ENCODE data around the gene MALAT1.

GRCh38 chr11:65530157-65530496, 31.3 kb downstream of the MALAT1 start:
- TF ChIP-seq, protein P1, sequence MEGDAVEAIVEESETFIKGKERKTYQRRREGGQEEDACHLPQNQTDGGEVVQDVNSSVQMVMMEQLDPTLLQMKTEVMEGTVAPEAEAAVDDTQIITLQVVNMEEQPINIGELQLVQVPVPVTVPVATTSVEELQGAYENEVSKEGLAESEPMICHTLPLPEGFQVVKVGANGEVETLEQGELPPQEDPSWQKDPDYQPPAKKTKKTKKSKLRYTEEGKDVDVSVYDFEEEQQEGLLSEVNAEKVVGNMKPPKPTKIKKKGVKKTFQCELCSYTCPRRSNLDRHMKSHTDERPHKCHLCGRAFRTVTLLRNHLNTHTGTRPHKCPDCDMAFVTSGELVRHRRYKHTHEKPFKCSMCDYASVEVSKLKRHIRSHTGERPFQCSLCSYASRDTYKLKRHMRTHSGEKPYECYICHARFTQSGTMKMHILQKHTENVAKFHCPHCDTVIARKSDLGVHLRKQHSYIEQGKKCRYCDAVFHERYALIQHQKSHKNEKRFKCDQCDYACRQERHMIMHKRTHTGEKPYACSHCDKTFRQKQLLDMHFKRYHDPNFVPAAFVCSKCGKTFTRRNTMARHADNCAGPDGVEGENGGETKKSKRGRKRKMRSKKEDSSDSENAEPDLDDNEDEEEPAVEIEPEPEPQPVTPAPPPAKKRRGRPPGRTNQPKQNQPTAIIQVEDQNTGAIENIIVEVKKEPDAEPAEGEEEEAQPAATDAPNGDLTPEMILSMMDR (IDR thresholded peaks at IDR 0.05; ENCODE audit: low read length): peak; percentile 34
- TF ChIP-seq EZH2 (optimal IDR thresholded peaks at IDR 0.05; ENCODE audit: low read depth, low read length): no peak

All from MM.1S (cell line).